Neural progenitor cell (in vitro differentiated cells): ENCODE results near the gene CCNYL1.

Experiments
- EZH2 ChIP-seq: fragments of 200-600 bp; sonication (generic); IDR thresholded peaks from 2 replicates; pipeline ENCODE4 v1.6.1; 2017; ENCODE audit warnings: antibody characterized with exemption, mild to moderate bottlenecking, moderate library complexity
- TF ChIP-seq, protein P1 (sequence below): fragments of 200-600 bp; sonication (generic); IDR thresholded peaks from 2 replicates; pipeline ENCODE4 v1.5.1; 2017; ENCODE audit warnings: antibody characterized with exemption, mild to moderate bottlenecking

GRCh38 chr2:207706936-207707860 is 4.2 kb upstream of the CCNYL1 start:
- TF ChIP-seq EZH2 = no peak
- TF ChIP-seq, protein P1, sequence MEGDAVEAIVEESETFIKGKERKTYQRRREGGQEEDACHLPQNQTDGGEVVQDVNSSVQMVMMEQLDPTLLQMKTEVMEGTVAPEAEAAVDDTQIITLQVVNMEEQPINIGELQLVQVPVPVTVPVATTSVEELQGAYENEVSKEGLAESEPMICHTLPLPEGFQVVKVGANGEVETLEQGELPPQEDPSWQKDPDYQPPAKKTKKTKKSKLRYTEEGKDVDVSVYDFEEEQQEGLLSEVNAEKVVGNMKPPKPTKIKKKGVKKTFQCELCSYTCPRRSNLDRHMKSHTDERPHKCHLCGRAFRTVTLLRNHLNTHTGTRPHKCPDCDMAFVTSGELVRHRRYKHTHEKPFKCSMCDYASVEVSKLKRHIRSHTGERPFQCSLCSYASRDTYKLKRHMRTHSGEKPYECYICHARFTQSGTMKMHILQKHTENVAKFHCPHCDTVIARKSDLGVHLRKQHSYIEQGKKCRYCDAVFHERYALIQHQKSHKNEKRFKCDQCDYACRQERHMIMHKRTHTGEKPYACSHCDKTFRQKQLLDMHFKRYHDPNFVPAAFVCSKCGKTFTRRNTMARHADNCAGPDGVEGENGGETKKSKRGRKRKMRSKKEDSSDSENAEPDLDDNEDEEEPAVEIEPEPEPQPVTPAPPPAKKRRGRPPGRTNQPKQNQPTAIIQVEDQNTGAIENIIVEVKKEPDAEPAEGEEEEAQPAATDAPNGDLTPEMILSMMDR = no peak
